ENCODE results near the gene ZNF184.

The ZNF184 gene

GRCh38 chr6:27479319-27480182, 6.6 kb upstream of the ZNF184 start:
- DNase-seq (ENCODE audit: low read depth in 2 of 2) = peak; percentile 57 to 63

GRCh38 chr6:27478706-27479318, 5.9 kb upstream of the ZNF184 start:
- peak; percentile 68 to 74 for DNase-seq (ENCODE audit: low read depth in 2 of 2)

DNA sequence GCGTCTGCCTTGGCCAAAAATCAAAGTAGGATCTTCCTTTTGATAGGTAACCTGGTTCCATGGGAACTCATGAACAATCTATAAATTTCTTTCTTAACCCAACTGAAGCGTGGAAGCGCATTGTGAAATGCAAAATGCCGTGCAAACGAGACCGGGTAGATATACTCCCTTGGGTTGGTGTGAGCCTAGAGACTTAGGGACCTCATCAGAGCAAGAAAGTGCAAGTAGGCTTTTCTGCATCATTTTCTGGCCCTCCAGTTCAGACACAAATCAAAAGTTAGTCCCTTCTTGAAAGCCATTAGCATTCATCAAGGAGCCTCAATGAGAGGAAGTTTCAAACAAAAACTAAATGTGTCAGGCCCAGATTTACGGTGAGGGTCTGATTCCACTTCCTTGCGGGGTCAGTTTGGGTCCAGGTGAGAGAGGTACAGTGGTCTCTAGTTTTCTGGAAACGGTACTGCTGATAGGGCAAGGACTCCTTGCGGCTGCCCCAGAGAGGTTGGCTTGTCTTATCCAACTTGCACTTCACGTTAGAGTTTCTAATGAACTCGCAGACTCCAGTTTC, 5.3 kb upstream of the ZNF184 start:
- no peak for DNase-seq (ENCODE audit: low read depth in 2 of 2)

- no peak for DNase-seq (ENCODE audit: low read depth in 2 of 2)
These were observed 4.6 kb upstream of the ZNF184 start for GRCh38 chr6:27477318-27478013.

DNA sequence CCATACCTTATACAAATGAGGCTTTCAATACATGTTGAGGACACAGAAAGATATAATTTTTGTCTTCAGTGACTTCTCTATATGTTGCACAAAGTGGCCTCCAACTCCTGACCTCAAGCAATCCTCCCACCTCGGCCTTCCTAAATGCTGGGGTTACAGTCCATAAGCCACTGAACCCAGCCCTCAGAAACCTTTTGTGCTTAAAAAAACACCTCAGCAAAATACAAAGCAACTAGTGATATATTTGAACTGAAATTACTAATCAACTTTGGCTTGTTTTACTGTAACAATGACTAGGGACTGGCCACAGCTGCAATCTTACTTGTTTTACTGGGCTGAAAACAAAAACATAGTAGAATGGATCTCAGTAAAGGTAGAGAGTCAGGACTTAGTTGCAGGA, 3.2 kb upstream of the ZNF184 start:
- DNase-seq (ENCODE audit: low read depth in 2 of 2) = no peak

GRCh38 chr6:27474672-27475071, 1.8 kb upstream of the ZNF184 start:
- DNase-seq (ENCODE audit: low read depth in 2 of 2) = no peak

DNA sequence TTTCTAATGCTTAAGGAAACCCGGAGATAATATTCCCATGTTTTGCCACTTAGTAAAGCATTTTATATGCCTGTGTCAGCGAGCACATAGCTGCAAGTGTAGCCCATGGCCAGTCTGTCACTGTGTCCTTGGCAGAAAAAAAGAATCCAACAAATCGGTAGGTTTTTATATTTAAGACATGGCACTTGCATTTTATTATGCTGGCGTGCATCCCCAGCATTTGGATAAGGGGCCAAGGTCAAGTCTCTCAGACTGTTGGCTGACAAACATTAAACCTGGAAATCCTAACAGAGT, 1.2 kb upstream of the ZNF184 start:
- DNase-seq (ENCODE audit: low read depth in 2 of 2) = no peak

- DNase-seq (ENCODE audit: low read depth in 2 of 2) = peak; percentile 19 to 50
These were observed 706 bp downstream of the ZNF184 start for GRCh38 chr6:27472182-27472616.

GRCh38 chr6:27471365-27472115, 1.4 kb downstream of the ZNF184 start:
- DNase-seq (ENCODE audit: low read depth in 2 of 2) = no peak

DNA sequence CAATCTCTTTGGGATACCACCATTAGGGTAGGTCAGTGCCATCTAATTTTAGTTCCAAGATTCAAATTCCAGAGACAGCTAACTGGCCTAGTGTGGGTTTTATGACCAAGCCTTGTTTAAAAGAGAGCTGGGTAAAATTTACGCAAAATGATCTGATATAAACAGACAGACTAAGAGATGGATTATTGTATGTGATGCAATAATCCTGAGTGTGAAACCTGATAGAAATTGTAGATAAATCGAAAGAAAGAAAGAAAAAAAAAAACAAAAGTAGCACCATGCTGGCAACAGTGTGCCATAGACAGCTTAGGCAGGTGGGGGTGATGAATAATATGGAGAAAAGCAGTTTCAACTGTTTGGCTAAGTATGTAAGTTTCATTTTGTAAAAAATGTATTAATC, 2.9 kb downstream of the ZNF184 start:
- DNase-seq (ENCODE audit: low read depth in 2 of 2) = no peak

DNA sequence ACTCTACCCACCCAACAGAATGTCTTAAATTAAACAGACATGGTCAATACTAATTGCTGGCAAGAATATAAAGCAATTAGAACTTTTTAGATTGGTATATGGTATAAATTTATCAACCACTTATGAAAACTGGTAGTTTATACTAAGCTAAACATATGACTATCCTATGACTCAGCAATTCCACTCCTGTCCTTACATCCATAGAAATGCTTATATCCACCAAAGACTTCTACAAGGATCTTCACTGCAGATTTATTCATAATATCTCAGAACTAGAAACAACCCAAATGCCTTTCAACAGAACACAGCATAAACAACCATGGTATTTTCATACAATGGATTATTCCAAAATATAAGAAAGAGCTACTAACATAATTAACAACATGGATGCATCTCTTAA, 4.6 kb downstream of the ZNF184 start:
- no peak for DNase-seq (ENCODE audit: low read depth in 2 of 2)

GRCh38 chr6:27452496-27452897, 20.4 kb downstream of the ZNF184 start:
- no peak for DNase-seq (ENCODE audit: low read depth in 2 of 2)

DNA sequence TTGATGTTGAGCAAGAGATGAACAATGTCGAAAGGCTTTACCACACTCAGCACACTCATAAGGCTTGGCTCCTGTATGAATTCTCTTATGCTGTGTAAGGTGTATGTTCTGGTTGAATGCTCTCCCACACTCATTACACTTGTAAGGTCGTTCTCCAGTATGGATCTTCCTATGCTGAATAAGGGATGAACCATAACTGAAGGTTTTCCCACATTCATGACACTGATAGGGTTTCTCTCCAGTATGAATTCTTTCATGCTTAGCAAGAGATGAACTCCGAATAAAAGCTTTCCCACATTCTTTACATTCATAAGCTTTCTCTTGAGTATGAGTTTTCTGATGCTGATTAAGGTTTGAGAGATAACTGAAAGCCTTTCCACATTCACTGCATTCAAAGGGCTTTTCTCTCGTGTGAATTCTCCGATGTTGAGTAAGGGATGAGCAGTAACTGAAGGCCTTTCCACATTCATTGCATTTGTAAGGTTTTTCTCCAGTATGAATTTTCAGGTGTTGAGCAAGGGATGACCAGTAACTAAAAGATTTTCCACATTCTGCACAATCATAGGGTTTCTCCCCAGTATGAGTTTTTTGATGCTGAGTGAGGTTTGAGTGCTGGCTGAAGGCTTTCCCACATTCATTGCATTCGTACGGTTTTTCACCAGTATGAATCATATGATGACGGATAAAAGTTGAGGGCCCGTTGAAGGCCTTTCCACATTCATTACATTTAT, 21.1 kb downstream of the ZNF184 start:
- DNase-seq (ENCODE audit: low read depth in 2 of 2) = no peak

DNA sequence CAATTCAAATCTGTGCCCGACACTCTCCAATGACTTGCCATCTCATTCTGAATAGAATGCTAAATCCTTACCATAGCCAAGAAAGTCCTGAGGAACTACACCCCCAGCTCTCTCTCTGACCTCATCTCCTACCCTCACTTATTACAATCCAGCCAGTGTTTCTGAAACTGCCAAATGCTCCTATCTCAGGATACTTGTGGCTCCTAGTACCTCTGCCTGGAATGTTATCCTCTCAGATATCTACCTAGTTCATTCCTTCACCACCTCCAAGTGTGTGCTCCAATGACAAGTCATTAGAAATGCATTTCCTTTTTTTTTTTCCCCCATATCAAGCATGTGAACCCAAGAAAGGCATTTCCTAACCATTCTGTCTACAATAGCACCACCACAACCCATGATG, 24.4 kb downstream of the ZNF184 start:
- no peak for DNase-seq (ENCODE audit: low read depth in 2 of 2)

GRCh38 chr6:27442932-27443331, 30.0 kb downstream of the ZNF184 start:
- no peak for DNase-seq (ENCODE audit: low read depth in 2 of 2)

GRCh38 chr6:27441001-27441400, 31.9 kb downstream of the ZNF184 start:
- DNase-seq (ENCODE audit: low read depth in 2 of 2) = no peak

GRCh38 chr6:27439371-27439770, 33.5 kb downstream of the ZNF184 start:
- no peak for DNase-seq (ENCODE audit: low read depth in 2 of 2)

GRCh38 chr6:27433714-27434113, 39.2 kb downstream of the ZNF184 start:
- no peak for DNase-seq (ENCODE audit: low read depth in 2 of 2)

GRCh38 chr6:27428966-27429365, 43.9 kb downstream of the ZNF184 start:
- DNase-seq (ENCODE audit: low read depth in 2 of 2) = no peak

DNA sequence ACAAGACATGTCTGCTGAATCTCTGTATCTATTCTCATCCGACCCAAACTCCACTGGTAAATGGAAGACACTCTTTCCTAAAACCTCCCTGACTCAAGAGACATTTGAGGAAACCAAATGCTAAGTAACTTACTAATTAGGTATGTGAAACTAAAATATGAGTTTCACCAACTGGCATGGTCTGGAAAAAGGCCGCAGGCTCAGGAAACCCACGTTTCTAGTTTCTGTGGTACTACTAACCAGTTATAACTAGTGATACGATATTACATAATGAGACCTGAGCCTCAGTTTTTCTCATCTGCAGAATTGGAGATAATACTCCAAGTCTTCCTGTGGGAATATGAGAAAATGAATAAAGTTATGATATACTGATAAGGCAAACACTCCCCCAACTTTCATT, 44.4 kb downstream of the ZNF184 start:
- DNase-seq (ENCODE audit: low read depth in 2 of 2) = no peak

GRCh38 chr6:27426045-27426620, 46.8 kb downstream of the ZNF184 start:
- DNase-seq (ENCODE audit: low read depth in 2 of 2) = no peak
